Astrocyte (in vitro differentiated cells and primary cell): ENCODE measurements around the gene ANKUB1. TPM values are rescaled to one million over a fixed set of nuclear protein-coding genes. Genes with fewer than 3 reads are reported as not detected.

Experiments used
- DNase-seq: peaks from one replicate; pipeline ENCODE4 v3.0.0-alpha.2; 2010; ENCODE audit warnings: low read depth
- FAIRE-seq: peaks from 2 replicates; lab custom pipeline; 2011; peaks lifted over from hg19 to GRCh38; lab: Jason Lieb, UNC
- H2AFZ ChIP-seq: 2 replicates; pipeline ENCODE4 v1.6.0; 2012; ENCODE audit warnings: low read depth, low read length, inconsistent platforms
- H3K27ac ChIP-seq: 2 replicates; pipeline ENCODE4 v1.5.1; 2011; ENCODE audit warnings: low read depth, low read length, inconsistent platforms
- H3K27me3 ChIP-seq: 2 replicates; pipeline ENCODE4 v1.6.0; 2011; ENCODE audit warnings: low read length, inconsistent platforms; ENCODE audit not compliant: insufficient read depth
- H3K36me3 ChIP-seq: 2 replicates; pipeline ENCODE4 v1.5.1; 2011; ENCODE audit warnings: low read length, inconsistent platforms; ENCODE audit not compliant: insufficient read depth
- H3K4me1 ChIP-seq: 2 replicates; pipeline ENCODE4 v1.5.1; 2011; ENCODE audit warnings: low read length, inconsistent platforms; ENCODE audit not compliant: insufficient read depth
- H3K4me2 ChIP-seq: 2 replicates; pipeline ENCODE4 v1.6.0; 2012; ENCODE audit warnings: low read length, inconsistent platforms
- H3K4me3 ChIP-seq: 2 replicates; pipeline ENCODE4 v1.5.1; 2011; ENCODE audit warnings: low read depth, mild to moderate bottlenecking, low read length, inconsistent platforms; ENCODE audit not compliant: insufficient read depth
- H3K79me2 ChIP-seq: 2 replicates; pipeline ENCODE4 v1.6.0; 2012; ENCODE audit warnings: mild to moderate bottlenecking, low read length, inconsistent platforms; ENCODE audit not compliant: insufficient read depth
- H3K9ac ChIP-seq: 2 replicates; pipeline ENCODE4 v1.6.0; 2012; ENCODE audit warnings: mild to moderate bottlenecking, low read length, inconsistent platforms
- H3K9me3 ChIP-seq: 2 replicates; pipeline ENCODE4 v1.5.1; 2012; ENCODE audit warnings: low read depth, mild to moderate bottlenecking, low read length, inconsistent platforms; ENCODE audit not compliant: insufficient read depth
- H4K20me1 ChIP-seq: 2 replicates; pipeline ENCODE4 v1.6.0; 2012; ENCODE audit warnings: low read length, inconsistent platforms; ENCODE audit not compliant: insufficient read depth
- H3K27ac Mint-ChIP-seq: one replicate; pipeline ENCODE4 v1.8.0; 2021; ENCODE audit warnings: mild to moderate bottlenecking, mixed read lengths; ENCODE audit not compliant: unreplicated experiment
- H3K27me3 Mint-ChIP-seq: one replicate; pipeline ENCODE4 v1.8.0; 2021; ENCODE audit warnings: low read depth, mixed read lengths; ENCODE audit not compliant: unreplicated experiment
- H3K36me3 Mint-ChIP-seq: one replicate; pipeline ENCODE4 v1.8.0; 2021; ENCODE audit warnings: low read depth, mixed read lengths; ENCODE audit not compliant: unreplicated experiment
- H3K4me1 Mint-ChIP-seq: one replicate; pipeline ENCODE4 v1.8.0; 2021; ENCODE audit warnings: low read depth, mixed read lengths; ENCODE audit not compliant: unreplicated experiment
- H3K4me3 Mint-ChIP-seq: one replicate; pipeline ENCODE4 v1.8.0; 2021; ENCODE audit warnings: mild to moderate bottlenecking, moderate library complexity, mixed read lengths; ENCODE audit not compliant: unreplicated experiment
- H3K9me3 Mint-ChIP-seq: one replicate; pipeline ENCODE4 v1.8.0; 2021; ENCODE audit warnings: mild to moderate bottlenecking, mixed read lengths; ENCODE audit not compliant: unreplicated experiment
- CTCF ChIP-seq: IDR thresholded peaks from 2 replicates; pipeline ENCODE4 v1.5.1; 2011; ENCODE audit warnings: low read depth, mild to moderate bottlenecking, inconsistent platforms, low read length, moderate library complexity; ENCODE audit not compliant: insufficient read depth
- EZH2 ChIP-seq: IDR thresholded peaks from 2 replicates; pipeline ENCODE4 v1.6.1; 2012; ENCODE audit warnings: mild to moderate bottlenecking, low read length, inconsistent platforms; ENCODE audit not compliant: insufficient read depth
- total RNA-seq: library from RNA; stranded (reverse); gene quantifications from 2 replicates; pipeline ENCODE4 v1.2.1, GENCODE V29; 2021

Gene ANKUB1
- total RNA-seq, 1 donor from 2014 or later: not detected

DNA sequence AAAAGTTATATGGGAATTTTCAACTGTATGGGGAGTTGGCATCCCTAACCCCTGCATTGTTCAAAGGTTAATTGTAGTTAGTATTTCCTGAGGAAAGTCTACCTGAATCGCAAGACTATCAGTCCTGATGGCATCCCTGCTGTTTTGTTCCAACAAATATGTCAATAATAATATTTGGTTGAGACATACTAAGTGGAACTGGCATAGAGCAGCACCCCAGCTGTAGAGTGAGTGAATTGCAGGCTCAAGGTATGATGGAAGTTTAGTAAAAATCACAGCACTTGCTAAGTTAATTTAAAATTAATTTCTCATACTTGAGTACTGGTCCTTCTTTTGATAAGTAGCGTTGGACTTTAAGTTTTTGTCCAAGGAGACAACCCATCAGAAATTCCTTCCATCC is 22.1 kb downstream of the ANKUB1 start:
- no peak overlapping the region for H3K4me2 ChIP-seq
- Mint-ChIP-seq H3K27me3 (no peaks in the 10 kb centered on the region), H3K27ac (no peak overlapping the region), H3K36me3 (no peaks in the 10 kb centered on the region), H3K4me3 (no peak overlapping the region), H3K9me3 (no peaks in the 10 kb centered on the region), H3K4me1 (peaks cover 4% of the 10 kb centered on the region)
- H3K79me2 ChIP-seq: no peaks in the 10 kb centered on the region
- no peaks in the 10 kb centered on the region for H3K36me3 ChIP-seq
- no peak for DNase-seq
- H4K20me1 ChIP-seq: no peaks in the 10 kb centered on the region
- no peak overlapping the region for H2AFZ ChIP-seq
- no peak overlapping the region for H3K9ac ChIP-seq
- H3K27ac ChIP-seq: no peak overlapping the region
- H3K9me3 ChIP-seq: no peaks in the 10 kb centered on the region
- H3K4me3 ChIP-seq: no peak overlapping the region
- TF ChIP-seq CTCF (peak; percentile 10), EZH2 (no peak)
- H3K4me1 ChIP-seq: no peaks in the 10 kb centered on the region
- no peak for FAIRE-seq
- H3K27me3 ChIP-seq: no peaks in the 10 kb centered on the region

GRCh38 chr3:149768704-149769103 is 23.6 kb downstream of the ANKUB1 start:
- no peaks in the 10 kb centered on the region for H3K36me3 Mint-ChIP-seq
- no peak overlapping the region for H3K27ac ChIP-seq
- H3K9me3 ChIP-seq: no peaks in the 10 kb centered on the region
- no peaks in the 10 kb centered on the region for H3K9me3 Mint-ChIP-seq
- peaks cover 1% of the 10 kb centered on the region for H3K27me3 Mint-ChIP-seq
- H2AFZ ChIP-seq: no peak overlapping the region
- H3K4me1 Mint-ChIP-seq: peaks cover 4% of the 10 kb centered on the region
- no peak overlapping the region for H3K4me3 Mint-ChIP-seq
- TF ChIP-seq EZH2 (no peak), CTCF (no peak)
- H3K79me2 ChIP-seq: no peaks in the 10 kb centered on the region
- no peaks in the 10 kb centered on the region for H3K4me1 ChIP-seq
- no peaks in the 10 kb centered on the region for H4K20me1 ChIP-seq
- H3K27ac Mint-ChIP-seq: no peak overlapping the region
- H3K27me3 ChIP-seq: peaks cover 3% of the 10 kb centered on the region
- H3K4me3 ChIP-seq: no peak overlapping the region
- no peaks in the 10 kb centered on the region for H3K36me3 ChIP-seq
- H3K9ac ChIP-seq: no peak overlapping the region
- FAIRE-seq: no peak
- no peak for DNase-seq
- no peak overlapping the region for H3K4me2 ChIP-seq

GRCh38 chr3:149767720-149768119 is 24.6 kb downstream of the ANKUB1 start:
- Histone ChIP-seq H3K9ac (no peak overlapping the region), H2AFZ (no peak overlapping the region), H3K79me2 (no peaks in the 10 kb centered on the region), H3K36me3 (no peaks in the 10 kb centered on the region), H3K4me2 (no peak overlapping the region), H3K9me3 (no peaks in the 10 kb centered on the region), H4K20me1 (no peaks in the 10 kb centered on the region), H3K27ac (no peak overlapping the region), H3K4me1 (no peaks in the 10 kb centered on the region), H3K27me3 (peaks cover 12% of the 10 kb centered on the region), H3K4me3 (no peak overlapping the region)
- no peak for DNase-seq
- no peaks in the 10 kb centered on the region for H3K4me1 Mint-ChIP-seq
- no peak for TF ChIP-seq EZH2
- TF ChIP-seq CTCF: no peak
- H3K27ac Mint-ChIP-seq: no peak overlapping the region
- H3K27me3 Mint-ChIP-seq: peaks cover 1% of the 10 kb centered on the region
- H3K36me3 Mint-ChIP-seq: no peaks in the 10 kb centered on the region
- no peak overlapping the region for H3K4me3 Mint-ChIP-seq
- H3K9me3 Mint-ChIP-seq: no peaks in the 10 kb centered on the region
- FAIRE-seq: no peak
